ENCODE results near the gene AGTPBP1.

AGTPBP1 gene

GRCh38 chr9:85547599-85547998 is 194.2 kb downstream of the AGTPBP1 start:
- DNase-seq (ENCODE audit: low read depth in 1 of 2, low spot score in 1 of 2): no peak

DNA sequence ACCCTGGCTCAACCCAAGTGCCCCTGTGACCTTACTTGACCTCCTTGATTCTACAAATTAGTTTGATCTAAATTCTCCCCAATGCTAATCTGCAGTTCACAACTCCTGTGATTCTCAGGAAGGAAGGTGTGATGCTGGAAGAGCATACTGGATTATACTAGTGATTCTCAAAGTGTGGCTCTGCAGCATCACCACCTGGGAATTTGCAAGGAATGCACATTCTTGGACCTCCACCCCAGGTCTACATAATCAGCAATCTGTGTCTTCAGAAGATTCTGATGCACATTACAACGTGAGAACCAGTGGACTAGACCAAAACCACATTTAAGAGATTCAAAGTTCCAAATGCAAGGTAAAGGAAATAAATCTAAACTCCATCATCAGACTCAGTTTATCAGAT is 198.6 kb downstream of the AGTPBP1 start:
- no peak for DNase-seq (ENCODE audit: low read depth in 1 of 2, low spot score in 1 of 2)

- DNase-seq (ENCODE audit: low read depth in 1 of 2, low spot score in 1 of 2): no peak
Observed at GRCh38 chr9:85541876-85542275, 199.9 kb downstream of the AGTPBP1 start.

GRCh38 chr9:85536514-85536913 is 205.2 kb downstream of the AGTPBP1 start:
- no peak for DNase-seq (ENCODE audit: low read depth in 1 of 2, low spot score in 1 of 2)

- no peak for DNase-seq (ENCODE audit: low read depth in 1 of 2, low spot score in 1 of 2)
Observed at GRCh38 chr9:85536076-85536475, 205.7 kb downstream of the AGTPBP1 start.

DNA sequence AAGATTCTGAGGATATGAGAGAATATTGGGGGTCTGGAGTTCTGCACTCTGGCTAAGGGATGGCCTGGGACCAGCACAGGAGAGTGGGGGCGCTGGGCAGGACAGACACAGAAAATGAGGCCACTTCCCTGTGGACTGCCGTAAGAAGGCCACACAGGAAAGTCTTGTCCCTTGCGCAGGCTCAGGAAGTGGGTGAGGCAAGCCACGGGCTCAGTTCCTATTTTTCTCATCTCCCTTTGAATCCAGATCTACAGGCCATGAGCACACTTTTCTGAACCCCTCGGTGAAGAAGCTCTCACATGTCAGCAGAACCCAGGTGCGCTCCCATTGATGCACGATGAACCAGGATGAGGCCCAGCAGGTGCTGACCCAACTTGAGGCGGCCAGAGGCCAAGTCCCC is 207.4 kb downstream of the AGTPBP1 start:
- no peak for DNase-seq (ENCODE audit: low read depth in 1 of 2, low spot score in 1 of 2)

DNA sequence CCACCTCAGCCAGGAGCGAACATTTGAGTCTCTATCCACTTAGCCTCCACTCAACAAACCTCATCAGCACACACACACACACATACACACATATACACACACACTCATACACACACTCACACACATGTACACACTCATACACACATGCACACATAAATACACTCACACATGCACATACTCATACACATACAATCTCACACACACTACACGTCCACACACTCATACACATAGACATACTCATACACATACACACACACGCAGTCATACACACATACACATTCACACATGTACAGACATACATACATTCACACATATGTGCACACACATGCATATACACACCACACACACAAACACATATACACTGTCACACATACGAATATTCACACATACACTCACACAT is 208.2 kb downstream of the AGTPBP1 start:
- no peak for DNase-seq (ENCODE audit: low read depth in 1 of 2, low spot score in 1 of 2)

- no peak for DNase-seq (ENCODE audit: low read depth in 1 of 2, low spot score in 1 of 2)
Observed at GRCh38 chr9:85530721-85531120, 211.0 kb downstream of the AGTPBP1 start.

DNA sequence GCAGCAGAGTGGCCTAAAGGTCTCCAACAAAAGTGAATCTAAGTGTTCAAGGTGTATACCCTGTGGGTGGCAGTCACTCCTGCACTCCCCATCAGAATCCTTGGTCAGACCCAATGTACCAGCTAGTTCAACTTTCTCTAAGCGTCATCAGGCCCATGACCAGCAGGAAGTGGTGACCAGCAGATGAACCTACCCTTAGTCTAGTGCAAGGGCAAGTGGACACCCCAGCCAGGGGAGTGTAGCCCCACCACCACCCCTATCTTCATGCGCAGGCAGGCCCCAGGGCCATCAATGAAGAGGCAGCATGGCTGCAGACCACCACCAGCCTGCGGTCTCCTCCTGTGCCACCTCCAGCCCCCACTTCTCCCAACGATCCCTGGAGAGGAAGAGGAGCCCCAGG is 213.1 kb downstream of the AGTPBP1 start:
- no peak for DNase-seq (ENCODE audit: low read depth in 1 of 2, low spot score in 1 of 2)

GRCh38 chr9:85528142-85528541 is 213.6 kb downstream of the AGTPBP1 start:
- DNase-seq (ENCODE audit: low read depth in 1 of 2, low spot score in 1 of 2): no peak

GRCh38 chr9:85527331-85528020 is 214.3 kb downstream of the AGTPBP1 start:
- DNase-seq (ENCODE audit: low read depth in 1 of 2, low spot score in 1 of 2): no peak

DNA sequence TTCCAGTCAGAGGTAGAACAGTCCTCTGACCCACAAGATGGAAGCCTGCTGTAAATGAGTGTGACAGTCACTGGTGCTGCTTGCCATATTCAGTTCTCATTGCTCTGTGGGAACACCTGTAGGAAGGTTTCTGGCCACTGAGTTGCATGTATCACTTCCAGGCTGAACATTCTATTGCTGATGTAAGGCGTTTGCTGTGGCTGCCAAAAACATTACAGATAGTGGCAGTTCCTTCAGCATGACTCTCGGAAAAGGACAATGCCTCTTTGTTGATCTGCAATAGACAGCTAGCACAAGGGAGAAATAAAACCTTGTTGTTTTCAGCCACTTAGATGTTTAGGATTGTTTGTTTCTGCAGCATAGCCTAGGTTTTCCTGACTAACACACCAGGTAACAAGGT is 217.2 kb downstream of the AGTPBP1 start:
- no peak for DNase-seq (ENCODE audit: low read depth in 1 of 2, low spot score in 1 of 2)

DNA sequence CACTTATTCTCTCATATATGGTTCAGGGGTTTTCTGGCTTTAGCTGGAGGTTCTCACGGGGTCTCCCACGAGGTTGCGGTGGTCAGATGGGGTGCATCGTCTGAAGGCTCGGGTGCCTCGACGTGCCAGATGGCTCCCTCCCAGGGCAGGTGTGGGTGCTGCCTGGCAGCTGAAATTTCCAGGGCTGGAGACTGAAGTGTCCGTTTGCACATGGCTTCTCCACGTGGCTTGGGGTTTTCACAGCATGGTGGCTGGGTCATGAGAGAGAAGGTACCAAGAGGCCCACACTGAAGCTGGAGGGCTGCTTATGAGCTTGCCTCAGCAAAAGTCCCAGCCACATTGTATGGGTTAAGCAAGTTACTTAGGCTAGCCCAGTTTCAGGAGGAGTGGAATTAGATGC is 218.6 kb downstream of the AGTPBP1 start:
- DNase-seq (ENCODE audit: low read depth in 1 of 2, low spot score in 1 of 2): no peak

GRCh38 chr9:85522459-85523092 is 219.2 kb downstream of the AGTPBP1 start:
- no peak for DNase-seq (ENCODE audit: low read depth in 1 of 2, low spot score in 1 of 2)

- no peak for DNase-seq (ENCODE audit: low read depth in 1 of 2, low spot score in 1 of 2)
Observed at GRCh38 chr9:85521371-85522197, 220.2 kb downstream of the AGTPBP1 start.

DNA sequence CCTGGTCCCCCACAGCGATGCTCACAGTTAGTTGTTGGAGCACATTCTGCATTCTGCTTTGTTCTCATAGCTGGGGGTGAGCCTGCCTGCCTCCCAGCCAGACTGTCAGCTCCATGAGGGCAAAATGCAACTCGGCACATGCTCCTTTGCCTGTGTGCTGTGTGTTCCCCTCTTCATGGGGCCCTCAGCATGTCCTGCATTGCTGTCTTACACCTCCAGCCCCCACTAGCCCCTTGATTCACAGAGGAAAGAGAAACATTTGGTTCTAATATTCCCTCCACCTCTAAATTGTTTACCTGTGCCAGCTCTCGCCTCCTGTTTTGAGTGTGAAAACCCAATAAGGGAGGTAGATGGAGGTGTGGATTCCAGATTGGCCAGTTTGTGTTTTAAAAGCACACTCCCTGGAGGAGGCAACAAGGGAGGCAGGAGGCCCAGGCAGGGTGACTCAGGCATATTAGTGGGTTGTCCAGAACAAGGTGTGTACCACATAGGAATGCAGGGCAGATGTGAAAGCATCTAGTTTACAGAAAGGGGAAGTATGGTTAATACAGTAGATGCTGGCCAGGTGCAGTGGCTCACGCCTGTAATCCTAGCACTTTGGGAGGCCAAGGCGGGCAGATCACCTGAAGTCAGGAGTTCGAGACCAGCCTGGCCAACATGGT is 224.6 kb downstream of the AGTPBP1 start:
- no peak for DNase-seq (ENCODE audit: low read depth in 1 of 2, low spot score in 1 of 2)

DNA sequence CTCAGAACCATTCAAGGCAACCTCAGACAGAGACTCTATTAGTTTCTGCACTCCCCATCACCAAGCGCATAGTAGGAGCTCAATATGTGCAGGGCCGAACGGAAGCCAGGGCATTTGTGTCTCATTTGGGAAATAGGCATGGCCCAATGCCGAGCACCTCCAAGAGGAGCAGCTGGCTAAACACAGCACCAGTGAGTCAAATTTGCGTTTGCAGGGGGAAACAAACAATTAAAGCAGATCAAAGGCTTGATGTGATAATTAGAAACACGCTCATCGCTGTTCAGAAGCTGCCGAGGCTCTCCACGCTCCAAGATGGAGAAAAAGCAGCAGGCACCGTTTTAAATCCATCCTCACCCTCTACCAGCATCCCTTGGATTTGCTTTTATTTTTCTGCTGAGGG is 225.3 kb downstream of the AGTPBP1 start:
- no peak for DNase-seq (ENCODE audit: low read depth in 1 of 2, low spot score in 1 of 2)

DNA sequence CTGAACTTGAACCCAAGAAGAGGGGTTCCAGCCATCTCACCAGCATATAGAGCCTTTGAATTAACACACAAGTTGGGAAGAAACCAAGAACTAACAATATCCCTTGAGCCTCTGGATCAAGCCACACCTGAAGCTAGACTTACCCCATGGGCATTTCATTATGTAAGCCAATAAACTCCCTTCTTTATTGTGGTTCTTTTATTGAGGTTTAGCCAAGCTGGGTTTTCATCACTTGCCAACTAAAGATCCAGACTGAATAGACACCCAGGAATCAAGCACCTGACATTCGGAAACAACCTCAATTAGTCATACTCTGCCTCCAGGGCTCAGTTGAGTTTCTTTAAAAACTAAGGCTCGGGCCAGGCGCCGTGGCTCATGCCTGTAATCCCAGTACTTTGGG is 226.7 kb downstream of the AGTPBP1 start:
- DNase-seq (ENCODE audit: low read depth in 1 of 2, low spot score in 1 of 2): no peak

DNA sequence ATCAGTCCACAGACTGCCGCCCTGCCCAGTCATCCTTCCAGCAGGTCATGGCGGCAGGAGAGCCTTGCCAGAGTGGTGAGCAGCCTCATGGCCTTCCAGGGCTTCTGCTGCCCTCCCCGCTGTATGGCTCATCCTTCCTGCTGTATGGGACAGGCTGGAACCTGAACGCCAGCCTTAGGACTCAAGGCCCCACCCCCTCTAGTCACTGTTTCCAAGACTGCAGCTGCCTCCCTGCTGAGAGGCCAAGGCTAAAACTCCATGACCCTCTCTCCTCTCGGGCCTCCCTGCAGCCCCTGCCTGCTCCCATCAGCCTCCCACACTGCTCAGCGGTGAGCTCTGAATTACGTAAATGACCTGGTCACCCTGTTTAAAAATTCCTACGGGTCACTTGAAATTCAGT is 227.5 kb downstream of the AGTPBP1 start:
- DNase-seq (ENCODE audit: low read depth in 1 of 2, low spot score in 1 of 2): no peak

DNA sequence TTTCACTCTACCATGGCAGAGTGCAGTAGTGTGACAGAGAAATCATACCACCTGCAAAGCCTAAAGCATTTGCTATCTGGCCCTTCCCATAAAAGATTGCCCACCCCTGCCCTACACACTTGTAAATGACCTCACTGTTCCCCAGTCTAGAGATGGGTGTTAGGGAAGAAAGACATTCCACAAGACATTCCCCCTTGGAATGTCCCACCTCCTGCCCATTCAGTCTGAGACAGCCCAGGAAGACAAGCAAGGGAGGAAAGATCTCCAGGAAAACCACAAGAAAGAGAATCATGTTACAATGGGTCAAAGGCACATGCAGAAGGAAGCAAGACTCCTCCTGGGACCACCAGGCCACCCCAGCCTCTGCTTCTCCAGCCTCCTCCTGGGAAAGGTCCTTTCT is 230.0 kb downstream of the AGTPBP1 start:
- no peak for DNase-seq (ENCODE audit: low read depth in 1 of 2, low spot score in 1 of 2)

GRCh38 chr9:85510830-85511504 is 230.8 kb downstream of the AGTPBP1 start:
- no peak for DNase-seq (ENCODE audit: low read depth in 1 of 2, low spot score in 1 of 2)
